Measurements from ENCODE around the gene ANKFN1.

DNA sequence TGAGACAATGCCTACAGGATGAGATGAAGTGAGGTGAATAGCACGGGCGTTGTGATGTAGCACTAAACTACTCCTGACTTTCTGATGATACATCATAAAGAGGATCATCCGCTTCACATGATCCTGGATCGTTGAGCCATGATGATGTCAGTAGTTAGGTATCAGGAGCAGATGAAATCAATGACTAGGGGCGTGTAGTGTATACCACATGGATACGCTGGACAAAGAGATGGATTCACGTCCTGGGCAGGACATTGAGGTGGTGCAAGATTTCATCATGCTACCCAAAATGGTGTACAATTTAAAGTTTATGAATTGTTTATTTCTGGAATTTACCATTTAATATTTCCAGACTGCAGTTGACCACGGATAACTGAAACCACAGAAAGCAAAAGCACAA is 156.6 kb downstream of the ANKFN1 start:
- TF ChIP-seq, protein P1, sequence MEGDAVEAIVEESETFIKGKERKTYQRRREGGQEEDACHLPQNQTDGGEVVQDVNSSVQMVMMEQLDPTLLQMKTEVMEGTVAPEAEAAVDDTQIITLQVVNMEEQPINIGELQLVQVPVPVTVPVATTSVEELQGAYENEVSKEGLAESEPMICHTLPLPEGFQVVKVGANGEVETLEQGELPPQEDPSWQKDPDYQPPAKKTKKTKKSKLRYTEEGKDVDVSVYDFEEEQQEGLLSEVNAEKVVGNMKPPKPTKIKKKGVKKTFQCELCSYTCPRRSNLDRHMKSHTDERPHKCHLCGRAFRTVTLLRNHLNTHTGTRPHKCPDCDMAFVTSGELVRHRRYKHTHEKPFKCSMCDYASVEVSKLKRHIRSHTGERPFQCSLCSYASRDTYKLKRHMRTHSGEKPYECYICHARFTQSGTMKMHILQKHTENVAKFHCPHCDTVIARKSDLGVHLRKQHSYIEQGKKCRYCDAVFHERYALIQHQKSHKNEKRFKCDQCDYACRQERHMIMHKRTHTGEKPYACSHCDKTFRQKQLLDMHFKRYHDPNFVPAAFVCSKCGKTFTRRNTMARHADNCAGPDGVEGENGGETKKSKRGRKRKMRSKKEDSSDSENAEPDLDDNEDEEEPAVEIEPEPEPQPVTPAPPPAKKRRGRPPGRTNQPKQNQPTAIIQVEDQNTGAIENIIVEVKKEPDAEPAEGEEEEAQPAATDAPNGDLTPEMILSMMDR (IDR thresholded peaks at IDR 0.05) = no peak
- TF ChIP-seq POLR2A (IDR thresholded peaks at IDR 0.05) (no peak), POLR2AphosphoS5 (IDR thresholded peaks at IDR 0.05) (no peak)
